ENCODE measurements around the gene GOLM1. TPM values are rescaled to one million over a fixed set of nuclear protein-coding genes. Genes with fewer than 3 reads are reported as not detected.

GOLM1 gene
- total RNA-seq, 2 experiments from 2014 or later: 0.22 TPM; not detected in 1

GRCh38 chr9:86141843-86142242 is 42.5 kb upstream of the GOLM1 start:
- H3K4me3 Mint-ChIP-seq: no peak overlapping the region

GRCh38 chr9:86135371-86135770 is 36.0 kb upstream of the GOLM1 start:
- Mint-ChIP-seq H3K36me3 (ENCODE audit: low read depth) (no peaks in the 10 kb centered on the region), H3K27ac (no peak overlapping the region), H3K9me3 (no peaks in the 10 kb centered on the region), H3K4me1 (ENCODE audit: low read depth) (no peaks in the 10 kb centered on the region), H3K27me3 (peaks cover 5% of the 10 kb centered on the region), H3K4me3 (no peak overlapping the region)
- POLR2A ChIA-PET: interaction anchor here (0.6 kb wide), 1 partner anchor 15 kb away, joined by 3 read pairs; no protein-coding TSS in a partner anchor
- Histone ChIP-seq H3K4me1 (ENCODE audit: insufficient read depth, low read length) (no peaks in the 10 kb centered on the region), H3K27me3 (ENCODE audit: control insufficient read depth in 1 of 2, insufficient read depth in 2 of 2, low read length in 2 of 2) (no peaks in the 10 kb centered on the region), H3K9me3 (ENCODE audit: control insufficient read depth in 1 of 2, insufficient read depth in 1 of 2, low read length in 2 of 2) (no peaks in the 10 kb centered on the region), H3K4me3 (ENCODE audit: low read length) (no peak overlapping the region), H3K27ac (ENCODE audit: low read depth in 1 of 2, low read length in 2 of 2) (no peak overlapping the region), H3K36me3 (ENCODE audit: insufficient read depth, low read length) (no peaks in the 10 kb centered on the region)
- DNase-seq (no peak), ATAC-seq (ENCODE audit: poor library complexity) (no peak)
- TF ChIP-seq CTCF (IDR thresholded peaks at IDR 0.05): no peak
- CTCF ChIA-PET: interaction anchor here (1.1 kb wide), 1 partner anchor 15 kb away, joined by 8 read pairs; no protein-coding TSS in a partner anchor
- intact Hi-C loops (cut with DNase I, micrococcal nuclease): no loop called here

More at GRCh38 chr9:86141843-86142242, 42.5 kb upstream of the GOLM1 start:
- intact Hi-C loops (cut with DNase I, micrococcal nuclease): no loop called here
- no peak for TF ChIP-seq CTCF (IDR thresholded peaks at IDR 0.05)
- ChIA-PET POLR2A (no interaction called here), CTCF (no interaction called here)
- Histone ChIP-seq H3K9me3 (ENCODE audit: control insufficient read depth in 1 of 2, insufficient read depth in 1 of 2, low read length in 2 of 2) (peaks cover 8% of the 10 kb centered on the region in 2 experiments), H3K27ac (ENCODE audit: low read depth in 1 of 2, low read length in 2 of 2) (no peak overlapping the region), H3K36me3 (ENCODE audit: insufficient read depth, low read length) (no peaks in the 10 kb centered on the region), H3K4me3 (ENCODE audit: low read length) (no peak overlapping the region), H3K27me3 (ENCODE audit: control insufficient read depth in 1 of 2, insufficient read depth in 2 of 2, low read length in 2 of 2) (no peaks in the 10 kb centered on the region), H3K4me1 (ENCODE audit: insufficient read depth, low read length) (no peaks in the 10 kb centered on the region)
- DNase-seq (no peak), ATAC-seq (ENCODE audit: poor library complexity) (no peak)
- no peaks in the 10 kb centered on the region for H3K36me3 Mint-ChIP-seq (ENCODE audit: low read depth)
- H3K27me3 Mint-ChIP-seq: peaks cover 14% of the 10 kb centered on the region
- no peak overlapping the region for H3K27ac Mint-ChIP-seq
- no peaks in the 10 kb centered on the region for H3K4me1 Mint-ChIP-seq (ENCODE audit: low read depth)
- H3K9me3 Mint-ChIP-seq: peaks cover 8% of the 10 kb centered on the region

GRCh38 chr9:86134361-86134760 is 35.0 kb upstream of the GOLM1 start:
- H3K27ac ChIP-seq (ENCODE audit: low read depth in 1 of 2, low read length in 2 of 2): no peak overlapping the region
- no peaks in the 10 kb centered on the region for H3K27me3 ChIP-seq (ENCODE audit: control insufficient read depth in 1 of 2, insufficient read depth in 2 of 2, low read length in 2 of 2)
- no peaks in the 10 kb centered on the region for H3K4me1 ChIP-seq (ENCODE audit: insufficient read depth, low read length)
- no peaks in the 10 kb centered on the region for H3K9me3 Mint-ChIP-seq
- no peak overlapping the region for H3K4me3 ChIP-seq (ENCODE audit: low read length)
- ChIA-PET POLR2A (no interaction called here), CTCF (no interaction called here)
- ATAC-seq (ENCODE audit: poor library complexity): no peak
- intact Hi-C loops (cut with DNase I, micrococcal nuclease): no loop called here
- H3K36me3 Mint-ChIP-seq (ENCODE audit: low read depth): no peaks in the 10 kb centered on the region
- no peaks in the 10 kb centered on the region for H3K4me1 Mint-ChIP-seq (ENCODE audit: low read depth)
- no peak overlapping the region for H3K4me3 Mint-ChIP-seq
- DNase-seq: no peak
- H3K27ac Mint-ChIP-seq: no peak overlapping the region
- no peak for TF ChIP-seq CTCF (IDR thresholded peaks at IDR 0.05)
- no peaks in the 10 kb centered on the region for H3K36me3 ChIP-seq (ENCODE audit: insufficient read depth, low read length)
- H3K9me3 ChIP-seq (ENCODE audit: control insufficient read depth in 1 of 2, insufficient read depth in 1 of 2, low read length in 2 of 2): no peaks in the 10 kb centered on the region
- no peaks in the 10 kb centered on the region for H3K27me3 Mint-ChIP-seq
